Measurements from ENCODE around the gene AUTS2.

AUTS2 gene

DNA sequence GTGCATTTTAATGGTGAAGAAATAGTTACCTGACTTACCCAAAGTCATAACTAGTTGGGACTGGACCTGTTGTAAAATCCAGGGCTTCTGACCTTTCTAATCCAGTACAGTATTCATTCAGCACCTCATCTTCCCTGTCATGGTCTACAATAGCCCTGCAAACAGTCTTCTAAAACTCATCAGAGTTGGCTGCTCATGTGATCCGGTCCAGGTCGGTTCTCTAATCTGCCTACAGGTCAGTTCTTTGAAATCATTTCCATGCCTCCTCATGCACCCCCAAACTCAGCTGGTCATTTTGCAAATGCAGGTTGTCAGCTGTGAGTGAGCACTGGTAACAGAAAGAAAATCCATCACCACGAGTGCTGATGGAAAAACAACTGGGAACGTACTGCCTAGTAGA is 1082.0 kb downstream of the AUTS2 start:
- no peak for DNase-seq

DNA sequence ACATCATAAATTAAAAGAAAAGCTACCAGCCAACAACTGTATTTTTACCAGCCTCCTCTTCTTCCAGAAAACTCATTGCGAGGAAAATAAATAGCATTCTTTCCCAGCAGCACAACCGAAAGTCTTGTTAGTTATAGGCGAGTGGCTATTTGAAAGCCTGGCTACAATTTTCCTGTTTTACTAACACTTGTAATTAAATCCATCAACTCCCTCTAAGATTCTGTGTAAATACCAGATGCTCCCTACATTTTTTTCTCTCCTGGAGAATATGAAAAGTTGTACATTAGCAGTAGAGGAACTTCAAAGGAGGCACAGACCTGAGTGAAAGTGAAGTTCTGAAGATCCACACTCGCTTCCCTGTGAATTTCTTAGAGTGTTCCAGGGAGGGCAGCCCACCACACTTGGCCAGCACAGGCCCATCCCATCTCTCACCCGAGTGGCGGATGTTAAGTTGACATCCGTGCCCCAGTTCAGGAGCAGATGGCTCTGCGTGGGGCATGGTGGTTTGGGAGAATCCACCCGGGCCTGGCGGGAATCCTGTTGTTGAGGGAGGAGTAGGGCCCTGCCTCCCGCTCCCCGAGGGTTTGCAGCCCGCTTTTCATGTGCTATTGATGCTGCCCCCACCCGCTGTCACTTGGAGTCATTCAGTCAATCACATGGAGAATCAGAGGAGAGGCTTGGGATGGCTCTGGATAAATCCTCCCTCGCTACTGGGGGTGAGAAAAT is 1082.6 kb downstream of the AUTS2 start:
- DNase-seq = no peak

DNA sequence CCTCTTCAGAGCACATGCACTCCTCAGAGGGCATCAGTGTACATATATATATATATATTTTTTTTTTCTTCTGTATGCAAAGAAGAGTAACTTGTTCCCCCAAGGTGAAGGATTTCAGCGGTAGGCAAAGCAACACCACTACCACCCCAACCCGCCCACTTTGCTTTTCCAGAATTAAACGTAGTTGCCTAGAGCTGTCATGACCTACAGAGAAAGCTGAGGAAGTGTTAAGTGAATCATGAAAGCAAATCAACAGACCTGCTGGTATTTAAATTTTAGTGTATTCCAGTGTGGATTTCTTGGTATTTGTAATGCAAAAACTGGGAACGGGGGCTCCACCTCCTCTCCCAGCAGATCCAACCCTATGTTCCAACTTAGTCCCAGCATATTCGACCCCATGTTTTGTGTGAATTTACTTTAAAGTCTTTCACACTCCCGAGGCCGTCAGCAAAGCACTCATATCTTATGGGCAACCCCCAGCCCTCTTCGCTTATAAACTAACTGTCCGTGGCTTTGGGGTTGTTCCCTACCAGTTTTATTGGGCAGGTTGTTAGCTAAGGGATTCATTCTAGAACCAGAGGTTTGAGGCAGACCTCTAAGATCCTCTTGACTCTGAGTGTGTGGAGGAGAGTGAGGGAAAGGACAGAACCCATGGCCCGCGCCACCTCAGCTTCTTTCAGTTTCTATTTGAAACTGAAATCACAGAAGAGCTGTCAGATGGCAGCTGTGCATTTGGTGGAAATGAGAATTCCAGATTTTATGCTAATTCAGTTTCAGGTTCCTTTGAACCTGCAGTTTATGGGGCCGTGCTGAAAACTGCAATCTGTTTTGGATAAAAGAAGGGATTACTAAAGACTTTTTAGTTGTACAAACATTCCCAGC is 1083.4 kb downstream of the AUTS2 start:
- no peak for DNase-seq

GRCh38 chr7:70684173-70684572 is 1085.9 kb downstream of the AUTS2 start:
- no peak for DNase-seq

DNA sequence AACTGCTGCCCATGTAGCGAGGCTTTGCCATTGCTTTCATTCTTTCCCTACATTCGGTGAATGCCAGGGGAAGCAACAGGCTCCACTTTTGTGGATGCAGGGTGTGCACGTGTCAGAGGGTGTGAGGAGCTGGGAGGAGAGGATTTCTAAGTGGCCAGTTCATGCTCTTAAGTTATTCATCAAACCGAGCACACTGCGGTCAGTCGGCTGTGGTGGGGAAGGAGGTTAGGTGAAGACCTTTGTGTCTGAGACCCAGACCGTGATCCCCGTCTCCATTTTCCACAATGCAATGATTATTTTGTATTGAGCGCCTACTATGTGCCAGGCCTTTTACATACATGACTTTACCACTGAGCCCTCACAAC is 1095.0 kb downstream of the AUTS2 start:
- no peak for DNase-seq

- DNase-seq = peak; percentile 70
Observed at GRCh38 chr7:70693686-70694433, 1095.6 kb downstream of the AUTS2 start.

DNA sequence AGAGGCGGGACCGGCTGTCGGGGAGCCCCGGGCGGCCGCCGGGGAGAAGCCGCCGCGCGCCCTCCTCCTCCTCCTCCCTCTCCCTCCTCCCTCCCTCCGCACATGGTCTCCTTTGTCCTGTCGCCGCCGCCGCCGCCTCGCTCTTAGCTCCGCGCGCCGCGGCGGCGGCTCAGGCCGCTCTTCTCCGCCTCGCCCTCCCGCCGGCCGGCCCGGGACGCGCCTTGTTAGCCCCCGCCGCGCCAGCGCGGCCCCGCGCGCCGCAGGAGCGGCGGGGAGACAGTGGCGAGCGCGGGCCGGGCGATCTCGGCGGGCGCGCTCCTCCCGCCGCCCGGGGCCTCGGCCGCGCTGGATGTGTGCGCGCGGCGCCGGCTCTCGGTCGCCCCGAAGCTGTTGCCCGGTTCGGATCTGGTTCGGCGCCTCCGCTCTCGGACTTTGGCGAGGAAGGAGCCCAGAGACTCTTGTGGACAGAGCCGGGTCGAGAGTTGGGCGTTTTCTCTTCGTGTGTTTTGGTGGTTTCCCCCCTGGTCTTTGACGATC is 1096.2 kb downstream of the AUTS2 start:
- DNase-seq = peak; percentile 58

- DNase-seq = no peak
Observed at GRCh38 chr7:70694971-70695794, 1096.9 kb downstream of the AUTS2 start.

- no peak for DNase-seq
Observed at GRCh38 chr7:70695795-70696083, 1097.5 kb downstream of the AUTS2 start.

- DNase-seq = peak; percentile 55
Observed at GRCh38 chr7:70696201-70696754, 1098.0 kb downstream of the AUTS2 start.

- DNase-seq = peak; percentile 70
Observed at GRCh38 chr7:70698219-70698832, 1100.1 kb downstream of the AUTS2 start.

DNA sequence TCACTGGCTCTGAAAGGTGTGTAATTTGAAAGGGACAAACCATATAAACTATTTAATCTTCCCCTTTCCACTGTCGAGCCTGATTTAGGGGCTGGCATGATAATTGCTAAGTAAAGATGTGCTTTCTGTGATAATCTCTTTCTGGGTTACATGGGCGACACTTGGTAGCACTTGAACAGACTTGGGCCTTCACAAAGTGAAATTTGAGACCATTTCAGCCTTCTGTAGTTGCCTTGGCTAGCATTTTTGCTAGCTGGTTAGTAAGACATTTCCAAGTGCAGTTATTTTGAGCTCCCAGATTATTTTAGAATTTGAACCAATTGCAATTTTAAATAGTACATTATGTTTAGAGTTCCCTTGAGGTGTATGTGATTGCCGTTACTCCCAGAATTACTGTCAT is 1101.0 kb downstream of the AUTS2 start:
- no peak for DNase-seq

- DNase-seq = no peak
Observed at GRCh38 chr7:70700055-70700940, 1102.0 kb downstream of the AUTS2 start.

GRCh38 chr7:70700941-70701425 is 1102.7 kb downstream of the AUTS2 start:
- DNase-seq = no peak

DNA sequence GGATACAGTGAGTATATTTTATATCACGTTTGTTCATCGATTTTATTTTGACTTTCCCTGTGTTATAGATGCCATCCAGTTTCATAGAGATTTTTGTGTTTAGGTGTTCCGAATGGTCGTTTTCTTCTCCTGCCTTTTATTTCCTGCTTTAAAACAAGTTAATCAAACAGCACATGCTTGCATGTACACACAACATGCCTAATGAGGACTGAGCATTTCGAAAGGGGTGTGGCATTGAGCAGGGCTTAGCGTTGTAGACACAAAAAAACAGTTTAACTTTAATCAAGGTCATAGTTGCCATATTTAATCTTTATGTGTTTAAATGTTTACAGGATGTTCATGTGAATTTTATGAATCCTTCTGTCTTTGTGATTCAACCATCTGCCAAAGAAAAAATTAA is 1103.2 kb downstream of the AUTS2 start:
- no peak for DNase-seq

DNA sequence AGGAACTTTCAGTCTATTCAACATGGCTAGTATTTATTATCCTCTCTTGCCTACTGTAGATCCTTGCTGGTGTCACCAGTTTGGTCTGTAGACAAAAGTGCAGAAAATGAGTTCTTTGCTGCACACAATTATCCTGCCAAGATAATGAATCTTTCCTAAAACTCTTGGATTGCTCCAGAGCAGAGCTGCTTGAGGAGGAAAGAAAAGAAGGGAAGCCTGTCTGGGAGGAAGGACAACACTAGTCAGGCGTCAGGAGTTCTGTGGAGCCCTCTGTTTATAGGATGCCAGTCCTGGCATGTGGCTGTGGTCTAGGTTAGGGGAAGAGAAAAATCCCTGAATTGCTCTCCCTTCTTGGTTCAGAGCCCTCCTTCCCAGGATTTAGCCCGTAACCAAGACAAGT is 1103.7 kb downstream of the AUTS2 start:
- no peak for DNase-seq

DNA sequence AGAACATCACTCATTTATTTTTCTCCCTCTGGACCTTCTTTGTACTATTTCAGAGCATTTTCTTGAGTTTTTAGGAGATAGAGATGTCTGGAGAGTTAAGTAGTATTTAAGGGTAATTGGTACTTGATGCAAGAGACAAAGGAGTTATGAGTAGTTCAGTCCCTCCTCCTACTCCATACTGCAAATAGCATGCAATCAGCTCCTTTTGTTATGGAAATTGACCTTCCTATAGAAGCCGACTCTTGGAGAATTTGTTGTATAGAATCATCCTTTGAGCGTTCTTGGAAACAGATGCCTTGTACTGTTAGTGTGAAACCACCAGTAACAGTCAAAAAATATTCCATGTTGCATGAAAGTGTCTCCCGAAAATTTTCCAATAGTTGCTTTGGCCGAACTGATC is 1105.5 kb downstream of the AUTS2 start:
- DNase-seq = no peak

DNA sequence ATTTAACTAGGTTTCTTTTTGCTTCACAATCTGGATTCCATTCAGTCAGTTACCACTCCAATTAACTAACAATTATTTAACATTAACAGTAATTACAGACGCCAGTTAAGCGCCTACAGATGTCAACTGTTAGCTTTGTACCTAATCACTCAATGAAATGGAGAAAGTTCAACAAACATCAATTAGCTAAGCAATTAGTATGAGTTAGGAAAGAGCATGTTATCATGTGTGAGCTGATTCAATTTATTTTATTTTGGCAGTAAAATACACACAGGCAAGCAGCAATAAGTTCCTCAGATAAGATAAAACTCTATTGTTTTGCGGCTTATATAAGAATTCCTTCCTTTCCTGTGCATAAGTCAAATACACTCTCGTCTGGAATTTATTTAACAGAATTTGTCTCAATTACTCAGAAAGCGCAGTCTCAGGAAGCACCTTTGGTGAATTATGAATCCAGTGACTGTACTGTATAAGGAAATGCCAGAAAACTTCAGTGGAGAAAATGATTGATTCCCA is 1106.6 kb downstream of the AUTS2 start:
- DNase-seq = peak; percentile 54

- DNase-seq = no peak
Observed at GRCh38 chr7:70706204-70706603, 1107.9 kb downstream of the AUTS2 start.

DNA sequence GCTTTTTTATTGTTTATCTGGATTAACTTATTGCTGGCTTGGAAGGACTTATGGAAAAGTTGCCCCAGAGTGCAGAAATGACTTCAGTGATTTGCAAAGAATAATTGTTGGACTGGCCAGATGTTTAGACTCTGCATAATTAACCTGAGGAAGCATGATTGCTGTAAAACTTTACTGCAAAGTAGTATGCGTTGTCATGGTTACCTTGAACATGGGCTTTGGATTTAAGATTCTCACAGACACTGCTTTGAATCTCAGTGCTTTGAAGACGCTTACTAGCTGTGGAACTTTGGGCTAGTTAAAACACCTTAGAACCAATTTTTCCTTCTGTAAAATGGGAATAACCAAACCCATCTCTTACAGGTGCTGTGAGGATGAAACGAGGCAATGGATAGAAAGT is 1108.4 kb downstream of the AUTS2 start:
- DNase-seq = no peak
